Measurements from ENCODE around the gene UNC13C.

- TF ChIP-seq CTCF (IDR thresholded peaks at IDR 0.05), result no peak
- no peak for TF ChIP-seq POLR2A (IDR thresholded peaks at IDR 0.05)
Observed at GRCh38 chr15:54099010-54099409, 120.8 kb downstream of the UNC13C start.
